ENCODE results near the gene STK32A. TPM values are rescaled to one million over a fixed set of nuclear protein-coding genes. Genes with fewer than 3 reads are reported as not detected.
"Not testable (repeated sequence)": the region's sequence is repeated elsewhere in the genome, so short reads cannot be mapped to it uniquely, and the experiment has no call there.

STK32A gene
- 0.04 and 0.77 TPM in 2 replicates for total RNA-seq (2014; rRNA removed; shearing (Covaris generic))

DNA sequence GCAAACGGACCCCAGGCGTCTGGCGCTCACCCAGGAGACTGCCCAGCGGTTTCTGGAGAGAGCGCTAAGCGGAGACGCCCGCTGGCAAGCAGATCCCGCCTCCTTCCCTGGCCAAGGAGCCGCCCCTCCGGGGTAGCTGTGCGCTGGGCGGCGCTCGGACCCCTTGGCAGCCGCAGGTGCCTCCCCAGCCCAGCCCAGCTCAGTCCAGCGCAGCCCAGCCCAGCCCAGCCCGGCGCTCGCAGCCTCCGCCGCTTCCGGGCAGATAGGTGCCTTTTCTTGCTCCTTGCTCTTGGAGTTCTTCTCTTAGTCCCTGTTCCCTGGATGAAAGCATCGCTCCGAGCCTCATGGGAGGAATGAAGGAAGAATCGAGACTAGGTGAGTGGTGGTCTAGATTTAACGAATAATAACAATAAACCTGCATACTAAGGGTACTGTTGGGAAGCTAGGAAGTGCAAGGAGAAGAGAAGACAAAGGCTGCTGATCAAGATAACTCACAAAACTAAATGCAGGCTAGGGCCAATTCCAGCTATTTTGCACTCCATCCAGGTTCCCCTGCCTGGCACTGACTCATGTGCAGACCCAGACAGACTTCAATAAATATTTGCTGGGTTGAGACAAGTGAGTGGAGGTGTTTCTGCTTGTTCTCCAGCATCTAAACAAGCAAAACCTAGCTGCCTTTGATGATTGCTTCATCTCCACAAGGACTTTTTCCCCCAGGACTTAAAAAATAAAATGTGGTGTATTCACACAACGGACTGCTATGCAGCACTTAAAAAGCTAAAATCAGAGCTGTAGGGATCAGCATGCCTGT lies at the start of gene STK32A:
Gene STK32A, plus strand, starts transcription at position 202 of the 811 bp plus-strand sequence. CDS start 4,609 bp downstream, outside the sequence.
- DNase-seq (ENCODE audit: low spot score), result peak; percentile 21

DNA sequence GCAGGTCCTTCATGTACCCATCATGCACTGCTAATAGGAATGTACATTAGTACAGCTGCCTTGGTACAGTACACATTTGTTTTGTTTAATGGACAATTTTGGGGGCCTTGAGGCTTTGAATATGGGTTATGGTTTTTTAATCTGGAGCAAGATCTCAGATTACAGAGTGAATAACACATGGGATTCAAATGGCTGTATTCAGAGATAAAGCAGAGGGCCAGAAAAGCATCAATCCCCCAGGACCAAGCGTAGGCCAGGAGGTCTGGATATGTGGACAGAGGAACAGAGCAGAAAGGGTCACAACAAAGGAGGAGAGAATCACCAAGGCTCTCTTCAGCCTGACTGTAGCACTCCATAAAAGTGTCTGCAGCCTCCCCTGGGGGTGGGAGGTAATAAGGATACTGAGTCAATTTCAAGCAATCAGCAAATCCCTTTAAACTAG lies 47.7 kb upstream of the STK32A start:
- no peak for DNase-seq (ENCODE audit: low spot score)

DNA sequence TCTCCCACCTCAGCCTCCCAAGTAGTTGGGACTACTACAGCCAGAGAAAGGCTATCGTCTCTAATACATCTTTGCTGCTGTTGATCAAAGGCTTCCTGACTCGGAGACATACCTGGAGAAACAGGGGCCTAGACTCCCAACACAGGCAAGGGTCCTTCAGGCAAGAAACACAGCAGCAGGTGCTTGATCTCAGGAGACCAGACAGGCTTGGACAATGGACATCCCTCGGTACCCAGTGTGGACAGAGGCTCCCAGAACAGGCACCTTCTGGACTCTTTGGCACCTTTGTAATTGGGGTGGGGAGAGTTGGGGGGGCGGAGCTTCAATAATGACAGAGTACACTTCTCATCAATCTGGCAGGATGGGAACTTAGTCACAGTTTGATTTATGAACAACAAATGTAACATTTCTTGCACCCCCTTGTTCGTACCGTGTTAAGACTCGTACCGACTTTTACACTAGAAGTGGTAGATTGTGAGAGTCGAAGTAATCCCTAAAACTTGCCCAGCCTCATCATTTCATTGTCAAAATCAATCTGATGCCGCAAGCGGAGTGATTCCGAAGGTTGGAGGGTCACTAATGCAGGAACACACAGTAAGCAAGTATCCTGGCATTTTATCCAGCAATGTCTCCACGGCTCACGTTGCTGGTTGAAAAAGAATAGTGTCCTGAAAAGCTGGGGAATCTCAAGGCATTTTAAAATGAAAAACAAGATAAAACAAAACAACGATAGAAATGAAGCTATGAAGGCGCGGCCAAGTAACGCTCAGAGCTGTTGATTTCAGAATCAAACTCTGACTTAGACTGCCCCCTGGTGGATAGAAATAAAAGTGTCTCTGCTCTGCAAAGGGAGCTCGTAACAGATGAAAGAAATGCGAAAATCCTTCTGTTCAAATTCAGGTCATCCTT lies 46.4 kb upstream of the STK32A start:
- DNase-seq (ENCODE audit: low spot score), result peak; percentile 58

DNA sequence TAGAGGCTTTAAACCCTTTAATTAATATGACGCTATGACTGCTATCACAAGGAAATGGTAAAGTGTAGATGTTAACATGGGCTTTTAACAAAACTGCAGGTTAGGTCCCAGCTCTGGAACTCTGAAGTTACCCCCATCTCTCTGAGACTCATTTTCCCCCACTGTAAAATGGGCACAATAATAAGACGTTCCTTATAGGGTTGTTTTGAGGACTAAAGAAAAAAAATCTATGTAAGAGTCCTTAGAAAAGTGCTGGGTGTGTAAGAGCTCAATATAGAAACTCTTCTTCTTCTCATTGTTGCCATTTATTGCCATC lies 45.8 kb upstream of the STK32A start:
- DNase-seq (ENCODE audit: low spot score), result no peak

DNA sequence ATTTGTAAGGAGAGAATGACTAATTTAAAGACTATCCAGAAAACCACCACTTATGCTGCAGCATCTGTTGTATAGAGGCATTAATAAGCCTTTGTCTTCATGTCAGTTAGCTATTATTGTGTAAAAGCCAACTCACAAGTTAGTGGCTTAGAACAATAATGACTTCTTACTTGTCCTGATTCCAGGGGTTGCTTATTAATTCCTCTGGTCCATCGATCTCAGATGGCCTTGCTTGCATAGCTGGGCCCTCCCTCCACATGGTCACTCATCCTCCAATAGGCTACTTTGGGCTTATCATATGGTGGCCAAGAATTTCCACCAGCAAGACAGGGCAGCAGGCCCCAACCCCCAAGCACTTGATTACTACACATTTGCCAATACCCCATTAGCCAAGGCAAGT lies 44.5 kb upstream of the STK32A start:
- no peak for DNase-seq (ENCODE audit: low spot score)

DNA sequence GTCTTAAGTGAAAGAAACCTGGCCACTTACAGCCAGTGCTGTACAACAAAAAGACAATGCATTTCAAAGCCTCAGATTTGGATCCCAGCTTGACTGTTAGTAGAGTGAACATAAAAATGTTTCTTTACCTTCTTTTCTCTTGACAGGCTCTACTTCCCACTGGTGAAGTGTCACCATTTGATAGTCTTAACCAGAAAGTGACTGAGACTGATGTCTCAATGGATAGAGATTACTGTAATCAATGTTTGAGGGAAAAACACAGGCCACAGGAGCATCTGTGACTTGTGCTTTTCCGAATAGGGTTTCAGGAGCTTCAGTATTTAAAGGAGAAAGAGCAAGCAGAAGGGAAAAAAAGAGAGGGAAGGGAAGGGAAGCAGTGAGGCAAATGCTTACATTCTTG lies 41.7 kb upstream of the STK32A start:
- DNase-seq (ENCODE audit: low spot score), result no peak

DNA sequence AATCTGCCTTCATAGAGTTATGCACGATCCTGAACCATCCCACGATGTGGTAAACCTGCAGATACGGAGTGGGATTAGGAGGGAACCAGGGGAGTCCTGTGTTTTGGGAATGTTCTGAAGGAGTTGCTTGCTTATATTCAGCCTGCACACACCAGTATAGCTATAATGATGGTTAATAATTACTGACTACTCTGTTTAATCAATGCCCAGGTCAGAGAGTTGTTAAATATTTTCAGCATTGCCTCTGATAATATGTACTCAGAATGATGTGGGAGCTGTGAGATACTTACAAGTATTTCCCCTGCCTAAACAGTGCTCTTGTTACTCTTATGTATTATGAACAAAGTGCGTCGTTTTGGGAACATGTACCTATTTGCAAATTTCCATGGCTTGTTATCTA lies 34.8 kb upstream of the STK32A start:
- DNase-seq (ENCODE audit: low spot score), result no peak

DNA sequence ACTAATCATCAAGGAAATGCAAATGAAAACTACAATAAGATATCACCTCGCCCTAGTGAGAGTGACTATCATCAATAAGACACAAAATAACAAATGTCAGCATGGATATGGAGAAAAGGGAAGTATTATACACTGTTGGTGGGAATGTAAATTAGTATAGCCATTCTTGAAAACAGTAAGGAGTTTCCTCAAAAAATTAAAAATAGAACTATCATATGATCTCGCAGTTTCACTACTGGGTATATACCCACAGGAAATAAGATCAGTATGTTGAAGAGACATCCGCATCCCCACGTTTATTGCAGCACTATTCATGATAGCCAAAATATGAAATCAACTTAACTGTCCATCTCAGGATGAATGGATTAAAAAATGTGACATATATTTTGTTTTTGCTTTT lies 31.6 kb upstream of the STK32A start:
- DNase-seq (ENCODE audit: low spot score), result no peak

DNA sequence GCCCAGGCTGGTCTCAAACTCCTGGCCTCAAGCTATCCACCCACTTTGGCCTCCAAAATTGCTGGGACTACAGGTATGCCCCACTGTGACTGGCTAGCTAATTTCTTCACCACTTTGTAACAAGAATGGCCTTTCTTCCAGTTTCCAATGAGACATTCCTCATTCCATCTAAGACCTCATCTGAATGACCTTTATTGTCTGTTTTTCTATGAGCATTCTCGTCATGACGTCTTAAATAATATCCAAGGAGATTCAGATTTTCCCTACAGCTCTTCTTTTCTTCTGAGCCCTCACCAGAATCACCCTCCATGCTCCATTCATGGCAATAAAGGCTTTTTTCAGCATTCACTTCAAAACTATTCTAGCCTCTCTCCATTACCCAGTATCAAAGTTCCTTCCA lies 30.2 kb upstream of the STK32A start:
- no peak for DNase-seq (ENCODE audit: low spot score)

DNA sequence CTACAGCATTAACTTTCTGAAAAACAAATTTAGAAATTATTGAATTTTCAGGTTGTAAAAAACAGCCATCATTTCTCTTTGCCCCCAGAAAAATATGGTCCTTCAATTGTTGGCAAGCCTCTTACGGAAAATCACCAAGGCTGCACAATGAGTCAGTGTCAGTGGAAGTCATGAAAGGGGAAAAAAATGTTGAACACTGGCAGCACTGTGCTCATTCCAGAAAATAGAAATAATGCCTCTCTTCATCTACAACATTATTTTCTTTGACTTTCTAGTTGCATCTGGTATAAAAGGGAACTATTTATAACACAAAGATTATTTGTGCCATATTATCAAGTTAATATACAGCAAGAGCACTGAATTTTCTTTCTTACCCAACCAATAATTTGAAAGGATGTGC lies 26.7 kb upstream of the STK32A start:
- no peak for DNase-seq (ENCODE audit: low spot score)

DNA sequence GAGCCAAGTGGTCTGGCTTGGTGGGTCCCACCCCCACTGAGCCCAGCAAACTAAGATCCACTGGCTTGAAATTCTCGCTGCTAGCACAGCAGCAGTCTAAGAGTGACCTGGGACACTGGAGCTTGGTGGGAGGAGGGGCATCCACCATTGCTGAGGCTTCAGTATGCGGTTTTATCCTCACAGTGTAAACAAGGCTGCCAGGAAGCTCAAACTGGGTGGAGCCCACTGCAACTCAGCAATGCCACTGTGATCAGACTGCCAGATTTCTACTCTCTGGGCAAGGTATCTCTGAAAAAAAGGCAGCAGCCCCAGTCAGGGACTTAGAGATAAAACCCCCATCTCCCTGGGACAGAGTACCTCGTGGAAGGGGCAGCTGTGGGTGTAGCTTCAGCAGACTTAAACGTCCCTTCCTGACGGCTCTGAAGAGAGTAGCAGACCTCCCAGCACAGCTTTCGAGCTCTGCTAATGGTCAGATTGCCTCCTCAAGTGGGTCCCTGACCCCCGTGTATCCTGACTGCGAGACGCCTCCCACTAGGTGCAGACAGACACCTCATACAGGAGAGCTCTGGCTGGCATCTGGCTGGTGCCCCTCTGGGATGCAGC lies 18.2 kb upstream of the STK32A start:
- DNase-seq (ENCODE audit: low spot score), result peak; percentile 85

DNA sequence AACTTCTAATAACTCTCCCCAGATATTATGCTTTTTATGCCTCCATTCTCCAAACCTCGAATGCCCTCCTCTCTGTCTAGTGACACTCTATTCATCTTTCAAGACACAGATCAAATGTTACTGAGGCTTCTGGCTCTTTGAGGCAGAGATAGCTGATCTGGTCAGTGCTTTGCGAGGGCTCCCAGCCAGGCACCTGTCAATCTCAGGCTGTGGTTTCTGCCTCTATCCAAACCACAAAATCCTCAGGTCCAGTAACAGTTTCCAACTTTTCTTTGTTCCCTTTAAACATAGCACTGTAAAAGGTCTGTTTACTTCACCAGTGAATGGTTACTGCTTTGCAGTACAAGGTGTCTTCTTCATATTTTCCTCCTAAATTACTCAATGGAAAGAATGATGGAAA lies 11.5 kb upstream of the STK32A start:
- DNase-seq (ENCODE audit: low spot score), result no peak

DNA sequence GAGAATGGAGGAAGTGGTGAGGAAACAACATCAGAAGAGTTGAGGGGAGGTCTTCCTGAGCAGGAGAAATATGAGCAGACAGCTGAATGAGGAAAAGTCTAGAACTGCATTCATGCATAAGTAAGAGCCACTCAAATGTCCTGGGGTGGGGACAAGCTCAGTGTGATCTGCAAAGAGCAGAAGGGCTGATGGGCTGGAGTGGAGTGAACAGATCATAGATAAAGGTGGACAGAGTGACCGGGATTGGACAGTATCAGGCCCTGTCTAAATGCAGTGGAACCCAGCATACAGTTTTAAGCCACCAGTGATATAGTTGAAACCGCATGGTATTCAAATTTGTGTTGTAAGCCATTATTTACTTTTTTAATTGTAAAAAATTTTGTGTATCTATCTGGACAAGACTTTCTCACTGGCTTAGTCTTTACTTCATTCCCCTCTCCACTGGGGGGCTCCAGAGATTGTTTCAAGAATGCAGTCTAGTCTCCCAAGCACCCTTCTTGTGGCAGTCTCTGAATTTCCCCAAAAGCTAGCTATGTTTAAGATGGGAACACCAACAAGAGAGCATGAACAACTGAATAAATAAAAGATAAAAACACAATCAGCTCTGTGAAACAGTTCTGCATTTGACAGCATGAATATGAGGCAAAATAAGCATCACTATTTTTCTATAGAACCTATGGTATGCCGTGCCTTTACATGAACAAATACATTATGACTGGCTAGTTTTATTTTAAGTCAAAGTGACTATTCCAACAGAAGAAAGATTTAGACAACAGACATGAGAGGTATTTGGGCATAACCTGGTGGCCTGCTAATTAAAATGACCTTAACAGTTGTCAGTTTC lies 10.7 kb upstream of the STK32A start:
- DNase-seq (ENCODE audit: low spot score), result peak; percentile 35

DNA sequence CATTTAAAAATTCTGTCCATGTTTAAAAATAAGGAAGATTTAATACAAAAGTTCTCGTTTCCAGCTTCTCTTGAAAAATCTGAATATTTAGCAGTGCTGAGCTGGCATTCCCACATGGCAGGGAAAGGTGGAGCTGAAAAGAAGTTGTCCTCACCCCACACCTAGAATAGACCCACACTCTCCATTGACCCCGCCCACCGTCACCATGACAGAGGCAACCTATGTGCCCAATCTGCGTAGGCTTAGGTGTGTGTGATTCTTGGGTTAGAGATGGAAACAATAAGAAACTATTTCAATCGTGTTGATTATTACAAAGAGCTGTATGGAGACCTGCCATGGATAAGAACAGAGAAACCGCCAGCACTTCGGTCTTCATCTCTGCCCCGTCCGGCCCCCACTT lies 8.9 kb upstream of the STK32A start:
- DNase-seq (ENCODE audit: low spot score), result no peak

DNA sequence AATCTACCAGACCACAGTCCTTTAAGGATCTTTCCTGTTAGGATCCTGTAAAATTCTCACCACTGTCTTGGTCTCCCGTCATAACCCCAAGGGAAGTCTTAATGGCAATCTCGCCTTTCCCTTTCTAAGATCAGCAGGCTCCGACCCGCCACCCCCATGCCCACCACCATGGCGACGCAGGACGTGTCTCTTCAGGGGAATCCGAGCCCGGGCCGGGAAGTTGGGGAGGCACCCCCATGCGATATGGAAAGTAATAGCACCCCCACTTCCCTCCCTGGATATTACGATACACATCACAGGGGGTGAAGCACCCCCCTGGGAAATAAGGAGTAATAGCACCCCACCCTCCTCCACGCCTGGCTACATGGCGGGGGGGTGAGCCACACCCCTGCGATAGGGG lies 8.3 kb upstream of the STK32A start:
- DNase-seq (ENCODE audit: low spot score), result no peak

DNA sequence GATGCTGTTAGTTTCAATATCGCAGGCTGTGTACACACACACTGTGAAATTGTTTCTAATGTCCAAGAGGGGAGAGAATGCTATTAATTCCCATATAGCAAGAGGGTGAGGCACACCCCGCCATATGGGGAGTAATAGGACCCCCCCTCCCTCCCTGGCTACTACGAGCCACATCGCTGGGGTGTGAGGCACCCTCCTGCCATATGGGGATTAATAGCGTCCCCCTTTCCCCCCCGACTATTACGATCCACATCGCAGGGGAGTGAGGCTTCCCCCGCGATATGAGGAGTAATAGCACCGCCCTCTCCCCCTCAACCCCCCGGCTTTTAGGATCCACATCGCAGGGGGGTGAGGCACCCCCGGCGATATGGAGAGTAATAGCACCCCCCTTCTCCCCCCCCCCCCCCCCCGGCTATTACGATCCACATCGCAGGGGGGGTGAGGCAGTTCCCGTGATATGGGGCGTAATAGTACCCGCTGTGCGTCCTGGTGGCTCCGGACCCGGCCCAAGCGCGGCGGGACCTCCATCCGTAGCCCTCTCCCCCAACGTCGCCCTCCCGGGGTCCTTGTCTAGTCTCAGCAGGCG lies 494 bp upstream of the STK32A start:
- no peak for DNase-seq (ENCODE audit: low spot score)

DNA sequence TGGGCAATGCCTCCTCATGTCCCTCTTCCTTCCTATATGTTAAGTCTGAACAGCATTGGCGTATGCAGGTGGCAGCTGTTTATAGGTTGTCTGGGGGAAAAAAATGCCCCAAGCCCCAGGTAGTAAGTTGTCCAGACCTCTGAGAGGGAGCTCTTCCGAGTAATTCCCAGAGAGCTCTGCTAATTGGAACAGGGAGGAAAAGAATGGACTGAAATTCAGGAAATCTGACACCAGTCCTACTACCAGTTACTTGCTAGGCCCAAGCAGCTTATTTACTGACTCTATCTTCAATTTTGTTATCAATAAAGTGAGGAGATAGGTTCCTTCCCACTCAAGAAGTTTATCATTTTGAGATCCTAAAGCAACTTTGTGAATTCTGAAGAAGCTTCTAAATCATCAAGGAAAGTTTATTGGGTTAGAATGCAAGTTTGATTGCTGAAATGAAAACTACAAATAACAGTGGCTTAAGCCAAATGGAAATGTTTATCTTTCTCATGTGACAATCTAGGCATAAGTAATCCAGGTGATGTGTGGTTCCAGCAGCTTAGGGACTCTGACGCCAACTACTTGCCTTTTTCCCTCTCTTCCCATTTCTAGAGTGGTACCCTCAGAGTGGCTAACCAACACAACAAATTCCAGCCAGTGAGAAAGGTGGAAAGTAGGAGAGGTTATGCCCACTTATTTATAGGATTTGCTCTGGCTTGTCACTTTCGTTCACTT lies 5.6 kb downstream of the STK32A start:
- DNase-seq (ENCODE audit: low spot score), result no peak

DNA sequence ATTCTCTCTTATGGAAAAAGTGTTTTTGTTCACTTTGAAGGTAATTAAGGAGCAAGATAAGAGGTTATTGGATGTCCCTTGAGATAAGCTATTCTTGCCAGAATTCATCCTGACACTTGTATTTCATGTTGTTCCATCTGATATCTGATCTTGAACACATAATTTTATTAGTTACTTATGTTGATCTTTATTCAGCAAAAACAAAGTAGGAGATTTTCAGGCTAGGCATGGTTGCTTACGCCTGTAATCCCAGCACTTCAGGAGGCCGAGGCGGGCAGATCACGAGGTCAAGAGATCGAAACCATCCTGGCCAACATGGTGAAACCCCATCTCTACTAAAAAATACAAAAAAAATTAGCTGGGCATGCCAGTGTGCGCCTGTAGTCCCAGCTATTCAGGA lies 8.4 kb downstream of the STK32A start:
- not testable (repeated sequence) for DNase-seq (ENCODE audit: low spot score)

DNA sequence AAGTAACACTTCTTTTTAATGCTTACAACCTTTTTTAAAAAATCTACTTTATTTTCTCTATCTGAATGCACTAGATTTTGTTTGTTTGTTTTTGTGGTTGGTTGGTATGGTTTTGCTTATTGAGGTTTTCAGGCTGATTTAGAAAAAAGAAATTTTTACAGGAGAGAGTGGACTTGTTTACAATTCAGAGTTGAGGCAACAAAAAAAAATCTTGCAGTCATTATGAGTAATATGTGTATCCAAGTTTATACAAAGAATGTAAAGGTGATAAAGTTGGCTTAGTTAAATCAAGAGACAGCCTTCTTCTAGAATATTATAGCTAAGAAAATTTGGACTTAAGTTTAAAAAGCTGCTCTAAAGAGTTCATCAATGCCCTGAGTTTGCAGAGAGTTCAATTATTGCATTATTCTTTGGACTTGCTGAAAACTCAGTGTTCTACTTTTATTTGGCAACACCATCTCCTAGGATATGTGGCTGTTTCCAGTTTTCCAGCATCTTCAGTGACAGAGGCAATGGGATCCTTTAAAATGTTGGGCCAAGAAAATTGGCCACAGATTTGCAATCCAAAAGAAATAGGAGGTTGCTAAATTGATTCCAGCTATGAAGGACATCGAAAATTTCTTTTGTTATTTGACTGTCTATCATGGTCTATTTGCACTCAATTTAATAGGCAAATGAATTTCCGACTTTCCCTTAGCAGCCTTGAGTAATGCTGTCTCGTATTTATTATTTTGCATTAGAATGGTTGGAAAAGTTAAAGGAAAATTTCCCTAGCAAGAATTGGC lies 10.7 kb downstream of the STK32A start:
- DNase-seq (ENCODE audit: low spot score), result peak; percentile 9

DNA sequence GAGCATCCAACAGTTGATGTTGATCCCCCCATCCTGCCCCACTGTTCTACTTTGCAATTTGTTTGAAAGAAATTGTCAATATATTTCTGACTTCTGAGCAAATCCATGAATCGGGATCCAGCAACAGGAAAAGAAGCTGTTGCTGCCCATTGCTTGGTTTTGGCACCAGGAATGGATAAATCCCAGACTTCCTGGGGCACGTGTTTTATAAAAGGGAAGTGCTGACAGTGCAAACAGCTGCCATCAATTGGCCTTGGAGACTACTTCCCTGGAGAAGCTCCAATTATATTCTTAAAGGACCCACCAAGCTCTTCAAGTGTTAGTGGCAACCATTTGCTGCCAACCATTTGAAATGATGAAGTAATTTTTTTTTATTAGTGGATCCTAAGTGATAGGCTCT lies 13.7 kb downstream of the STK32A start:
- DNase-seq (ENCODE audit: low spot score), result no peak

Measured in H4 (cell line).